ENCODE measurements around the gene AVPR1A.

AVPR1A gene

GRCh38 chr12:63152321-63152700 lies 1.3 kb upstream of the AVPR1A start:
- Histone ChIP-seq H3K9me3 (ENCODE audit: low read depth, low read length) (no peaks in the 10 kb centered on the region), H3K4me3 (peak overlapping the region; percentile 80), H3K27ac (no peak overlapping the region), H3K9ac (ENCODE audit: insufficient read length) (no peak overlapping the region), H3K36me3 (ENCODE audit: insufficient read depth, low read length) (no peaks in the 10 kb centered on the region)
- DNase-seq (ENCODE audit: low read depth, low spot score): no peak
- TF ChIP-seq EZH2 (IDR thresholded peaks at IDR 0.05): no peak
- TF ChIP-seq POLR2AphosphoS5 (IDR thresholded peaks at IDR 0.05; ENCODE audit: borderline replicate concordance, low read depth, low read length): no peak
- no peak for TF ChIP-seq FOXP2 (optimal IDR thresholded peaks at IDR 0.05; ENCODE audit: control extremely low read depth, extremely low read length, insufficient read depth)

- no peaks in the 10 kb centered on the region for H3K36me3 ChIP-seq (ENCODE audit: insufficient read depth, low read length)
- peak overlapping the region; percentile 80 for H3K4me3 ChIP-seq
- H3K9ac ChIP-seq (ENCODE audit: insufficient read length): no peak overlapping the region
- no peaks in the 10 kb centered on the region for H3K9me3 ChIP-seq (ENCODE audit: low read depth, low read length)
- no peak overlapping the region for H3K27ac ChIP-seq
- peak; percentile 12 for DNase-seq (ENCODE audit: low read depth, low spot score)
- TF ChIP-seq FOXP2 (optimal IDR thresholded peaks at IDR 0.05; ENCODE audit: control extremely low read depth, extremely low read length, insufficient read depth) (no peak), EZH2 (IDR thresholded peaks at IDR 0.05) (no peak), POLR2AphosphoS5 (IDR thresholded peaks at IDR 0.05; ENCODE audit: borderline replicate concordance, low read depth, low read length) (no peak)
Observed at GRCh38 chr12:63151623-63152320, 771 bp upstream of the AVPR1A start.

GRCh38 chr12:63149909-63150712 lies 890 bp downstream of the AVPR1A start:
- no peak overlapping the region for H3K9ac ChIP-seq (ENCODE audit: insufficient read length)
- no peaks in the 10 kb centered on the region for H3K9me3 ChIP-seq (ENCODE audit: low read depth, low read length)
- DNase-seq (ENCODE audit: low read depth, low spot score): no peak
- no peaks in the 10 kb centered on the region for H3K36me3 ChIP-seq (ENCODE audit: insufficient read depth, low read length)
- no peak overlapping the region; the same call in 1 of the 2 replicates for H3K4me3 ChIP-seq
- no peak overlapping the region for H3K27ac ChIP-seq
- TF ChIP-seq FOXP2 (optimal IDR thresholded peaks at IDR 0.05; ENCODE audit: control extremely low read depth, extremely low read length, insufficient read depth) (no peak), EZH2 (IDR thresholded peaks at IDR 0.05) (no peak), POLR2AphosphoS5 (IDR thresholded peaks at IDR 0.05; ENCODE audit: borderline replicate concordance, low read depth, low read length) (no peak)

- H3K9me3 ChIP-seq (ENCODE audit: low read depth, low read length): no peaks in the 10 kb centered on the region
- no peak overlapping the region for H3K9ac ChIP-seq (ENCODE audit: insufficient read length)
- no peak overlapping the region for H3K4me3 ChIP-seq
- DNase-seq (ENCODE audit: low read depth, low spot score): no peak
- no peak for TF ChIP-seq POLR2AphosphoS5 (IDR thresholded peaks at IDR 0.05; ENCODE audit: borderline replicate concordance, low read depth, low read length)
- no peak for TF ChIP-seq EZH2 (IDR thresholded peaks at IDR 0.05)
- TF ChIP-seq FOXP2 (optimal IDR thresholded peaks at IDR 0.05; ENCODE audit: control extremely low read depth, extremely low read length, insufficient read depth): no peak
- H3K27ac ChIP-seq: no peak overlapping the region
- no peaks in the 10 kb centered on the region for H3K36me3 ChIP-seq (ENCODE audit: insufficient read depth, low read length)
Observed at GRCh38 chr12:63144556-63144955, 6.4 kb downstream of the AVPR1A start.

GRCh38 chr12:63138488-63138887 lies 12.5 kb downstream of the AVPR1A start:
- TF ChIP-seq EZH2 (IDR thresholded peaks at IDR 0.05) (no peak), FOXP2 (optimal IDR thresholded peaks at IDR 0.05; ENCODE audit: control extremely low read depth, extremely low read length, insufficient read depth) (no peak), POLR2AphosphoS5 (IDR thresholded peaks at IDR 0.05; ENCODE audit: borderline replicate concordance, low read depth, low read length) (no peak)
- H3K9ac ChIP-seq (ENCODE audit: insufficient read length): no peak overlapping the region
- H3K36me3 ChIP-seq (ENCODE audit: insufficient read depth, low read length): no peaks in the 10 kb centered on the region

GRCh38 chr12:63133981-63134380 lies 17.0 kb downstream of the AVPR1A start:
- H3K9me3 ChIP-seq (ENCODE audit: low read depth, low read length): no peaks in the 10 kb centered on the region
- no peaks in the 10 kb centered on the region for H3K36me3 ChIP-seq (ENCODE audit: insufficient read depth, low read length)
- DNase-seq (ENCODE audit: low read depth, low spot score): no peak
- no peak overlapping the region for H3K9ac ChIP-seq (ENCODE audit: insufficient read length)
- H3K4me3 ChIP-seq: no peak overlapping the region
- TF ChIP-seq EZH2 (IDR thresholded peaks at IDR 0.05): no peak
- TF ChIP-seq POLR2AphosphoS5 (IDR thresholded peaks at IDR 0.05; ENCODE audit: borderline replicate concordance, low read depth, low read length): no peak
- no peak for TF ChIP-seq FOXP2 (optimal IDR thresholded peaks at IDR 0.05; ENCODE audit: control extremely low read depth, extremely low read length, insufficient read depth)
- H3K27ac ChIP-seq: no peak overlapping the region

More at GRCh38 chr12:63138488-63138887, 12.5 kb downstream of the AVPR1A start:
- Histone ChIP-seq H3K9me3 (ENCODE audit: low read depth, low read length) (no peaks in the 10 kb centered on the region), H3K27ac (no peak overlapping the region), H3K4me3 (no peak overlapping the region)
- no peak for DNase-seq (ENCODE audit: low read depth, low spot score)

- DNase-seq (ENCODE audit: low read depth, low spot score): no peak
- TF ChIP-seq EZH2 (IDR thresholded peaks at IDR 0.05) (no peak), POLR2AphosphoS5 (IDR thresholded peaks at IDR 0.05; ENCODE audit: borderline replicate concordance, low read depth, low read length) (no peak), FOXP2 (optimal IDR thresholded peaks at IDR 0.05; ENCODE audit: control extremely low read depth, extremely low read length, insufficient read depth) (no peak)
- Histone ChIP-seq H3K9me3 (ENCODE audit: low read depth, low read length) (no peaks in the 10 kb centered on the region), H3K4me3 (no peak overlapping the region), H3K36me3 (ENCODE audit: insufficient read depth, low read length) (no peaks in the 10 kb centered on the region), H3K27ac (no peak overlapping the region), H3K9ac (ENCODE audit: insufficient read length) (no peak overlapping the region)
Observed at GRCh38 chr12:63132201-63132600, 18.8 kb downstream of the AVPR1A start.

- Histone ChIP-seq H3K4me3 (no peak overlapping the region), H3K27ac (no peak overlapping the region), H3K9me3 (ENCODE audit: low read depth, low read length) (no peaks in the 10 kb centered on the region), H3K9ac (ENCODE audit: insufficient read length) (no peak overlapping the region), H3K36me3 (ENCODE audit: insufficient read depth, low read length) (no peaks in the 10 kb centered on the region)
- DNase-seq (ENCODE audit: low read depth, low spot score): no peak
- TF ChIP-seq EZH2 (IDR thresholded peaks at IDR 0.05): no peak
- no peak for TF ChIP-seq POLR2AphosphoS5 (IDR thresholded peaks at IDR 0.05; ENCODE audit: borderline replicate concordance, low read depth, low read length)
- TF ChIP-seq FOXP2 (optimal IDR thresholded peaks at IDR 0.05; ENCODE audit: control extremely low read depth, extremely low read length, insufficient read depth): no peak
Observed at GRCh38 chr12:63129927-63130326, 21.1 kb downstream of the AVPR1A start.
